Measurements from ENCODE around the gene CBX5. TPM values are rescaled to one million over a fixed set of nuclear protein-coding genes. Genes with fewer than 3 reads are reported as not detected.
A peak's percentile ranks its signal among the peaks of the same experiment; 100 is the strongest.
"Not testable (repeated sequence)": the region's sequence is repeated elsewhere in the genome, so short reads cannot be mapped to it uniquely, and the experiment has no call there.

Gene CBX5
- polyA plus RNA-seq, 1 experiment, result 14.3 TPM

DNA sequence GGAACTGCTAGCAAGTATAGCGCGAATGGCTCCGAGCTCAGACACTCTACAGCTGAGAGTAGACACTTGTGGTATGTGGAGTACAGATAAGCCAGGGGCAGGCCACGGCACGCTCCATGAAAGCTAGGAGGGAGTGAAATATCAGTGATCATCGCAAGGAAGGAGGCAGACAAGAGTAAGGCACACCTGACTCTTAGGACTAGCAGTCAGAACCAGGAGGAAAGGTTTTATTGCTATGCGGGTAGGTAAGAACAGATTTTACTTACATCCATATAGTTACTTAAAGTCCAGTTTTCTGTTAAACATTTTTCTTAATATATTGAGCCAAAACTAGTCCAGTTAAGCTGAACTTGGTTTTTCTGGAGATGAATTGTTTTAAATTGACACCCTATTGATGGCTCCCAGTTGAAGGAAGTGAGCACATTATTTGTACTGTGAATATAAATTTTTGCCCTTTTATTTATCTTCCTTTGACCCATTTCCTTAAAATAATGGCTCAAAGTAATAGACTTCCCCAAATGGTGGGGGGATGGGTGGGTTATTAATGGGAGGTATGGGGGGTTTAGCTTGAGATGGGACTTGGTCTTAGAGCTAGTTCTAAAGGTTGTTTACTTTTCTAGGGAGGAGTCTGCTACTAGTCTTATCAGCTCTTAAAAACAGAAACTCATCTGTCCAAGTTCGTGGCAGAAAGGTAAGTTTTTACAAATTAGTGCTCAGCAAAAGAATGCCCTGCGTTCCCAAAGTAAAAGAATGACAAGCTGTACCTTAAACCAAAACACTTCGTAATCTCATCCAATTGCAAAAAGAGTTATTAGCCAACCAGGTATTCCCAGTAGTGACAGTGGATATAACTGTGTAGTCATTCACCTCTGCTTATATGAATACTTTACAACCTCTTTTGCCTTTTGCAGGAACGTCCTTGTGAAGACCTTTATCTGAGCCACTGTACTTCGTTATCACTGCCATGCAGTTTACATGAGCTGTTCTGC lies 6.4 kb upstream of the CBX5 start:
- TF ChIP-seq, protein P1, sequence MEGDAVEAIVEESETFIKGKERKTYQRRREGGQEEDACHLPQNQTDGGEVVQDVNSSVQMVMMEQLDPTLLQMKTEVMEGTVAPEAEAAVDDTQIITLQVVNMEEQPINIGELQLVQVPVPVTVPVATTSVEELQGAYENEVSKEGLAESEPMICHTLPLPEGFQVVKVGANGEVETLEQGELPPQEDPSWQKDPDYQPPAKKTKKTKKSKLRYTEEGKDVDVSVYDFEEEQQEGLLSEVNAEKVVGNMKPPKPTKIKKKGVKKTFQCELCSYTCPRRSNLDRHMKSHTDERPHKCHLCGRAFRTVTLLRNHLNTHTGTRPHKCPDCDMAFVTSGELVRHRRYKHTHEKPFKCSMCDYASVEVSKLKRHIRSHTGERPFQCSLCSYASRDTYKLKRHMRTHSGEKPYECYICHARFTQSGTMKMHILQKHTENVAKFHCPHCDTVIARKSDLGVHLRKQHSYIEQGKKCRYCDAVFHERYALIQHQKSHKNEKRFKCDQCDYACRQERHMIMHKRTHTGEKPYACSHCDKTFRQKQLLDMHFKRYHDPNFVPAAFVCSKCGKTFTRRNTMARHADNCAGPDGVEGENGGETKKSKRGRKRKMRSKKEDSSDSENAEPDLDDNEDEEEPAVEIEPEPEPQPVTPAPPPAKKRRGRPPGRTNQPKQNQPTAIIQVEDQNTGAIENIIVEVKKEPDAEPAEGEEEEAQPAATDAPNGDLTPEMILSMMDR (IDR thresholded peaks at IDR 0.05; ENCODE audit: insufficient read depth, low read depth, low read length), result no peak
- no peak for DNase-seq (ENCODE audit: low read depth)
- ChIA-PET POLR2A (interaction anchor here (0.5 to 0.6 kb wide), 3 partner anchors 39 to 194 kb away, joined by 5 to 9 read pairs (median 6); partner anchors contain the start of gene COPZ1), CTCF (interaction anchor here (0.6 to 3.6 kb wide), 19 partner anchors 8 to 113 kb away, joined by 3 to 15 read pairs (median 6); partner anchors contain the start of genes COPZ1 and NFE2)
- Histone ChIP-seq H3K36me3 (ENCODE audit: control insufficient read depth, insufficient read depth, low read length) (peaks cover 19% of the 10 kb centered on the region), H3K4me3 (ENCODE audit: low read depth, low read length) (no peak overlapping the region), H3K27me3 (ENCODE audit: control insufficient read depth, insufficient read depth, low read length) (no peaks in the 10 kb centered on the region)

- TF ChIP-seq, protein P1 (IDR thresholded peaks at IDR 0.05; ENCODE audit: insufficient read depth, low read depth, low read length), result peak; percentile 41; the same call in 1 of the 2 replicates
- no peak for DNase-seq (ENCODE audit: low read depth)
- Histone ChIP-seq H3K4me3 (ENCODE audit: low read depth, low read length) (no peak overlapping the region), H3K27me3 (ENCODE audit: control insufficient read depth, insufficient read depth, low read length) (no peaks in the 10 kb centered on the region), H3K36me3 (ENCODE audit: control insufficient read depth, insufficient read depth, low read length) (peaks cover 19% of the 10 kb centered on the region)
- ChIA-PET POLR2A (no interaction called here), CTCF (interaction anchor here (0.9 to 3.6 kb wide), 20 partner anchors 9 to 114 kb away, joined by 3 to 15 read pairs (median 6); partner anchors contain the start of gene COPZ1)
These were observed 5.5 kb upstream of the CBX5 start for GRCh38 chr12:54285150-54286041.

GRCh38 chr12:54284070-54284780 lies 4.3 kb upstream of the CBX5 start:
- H3K4me3 ChIP-seq (ENCODE audit: low read depth, low read length); DNase-seq (ENCODE audit: low read depth); H3K27me3 ChIP-seq (ENCODE audit: control insufficient read depth, insufficient read depth, low read length): not testable (repeated sequence)
- ChIA-PET CTCF (interaction anchor here (0.9 to 3.6 kb wide), 14 partner anchors 10 to 95 kb away, joined by 3 to 14 read pairs (median 4); no protein-coding TSS in a partner anchor), POLR2A (interaction anchor here (0.5 to 0.6 kb wide), 2 partner anchors 24 to 84 kb away, joined by 7 to 15 read pairs; no protein-coding TSS in a partner anchor)
- H3K36me3 ChIP-seq (ENCODE audit: control insufficient read depth, insufficient read depth, low read length), result peaks cover 19% of the 10 kb centered on the region

DNA sequence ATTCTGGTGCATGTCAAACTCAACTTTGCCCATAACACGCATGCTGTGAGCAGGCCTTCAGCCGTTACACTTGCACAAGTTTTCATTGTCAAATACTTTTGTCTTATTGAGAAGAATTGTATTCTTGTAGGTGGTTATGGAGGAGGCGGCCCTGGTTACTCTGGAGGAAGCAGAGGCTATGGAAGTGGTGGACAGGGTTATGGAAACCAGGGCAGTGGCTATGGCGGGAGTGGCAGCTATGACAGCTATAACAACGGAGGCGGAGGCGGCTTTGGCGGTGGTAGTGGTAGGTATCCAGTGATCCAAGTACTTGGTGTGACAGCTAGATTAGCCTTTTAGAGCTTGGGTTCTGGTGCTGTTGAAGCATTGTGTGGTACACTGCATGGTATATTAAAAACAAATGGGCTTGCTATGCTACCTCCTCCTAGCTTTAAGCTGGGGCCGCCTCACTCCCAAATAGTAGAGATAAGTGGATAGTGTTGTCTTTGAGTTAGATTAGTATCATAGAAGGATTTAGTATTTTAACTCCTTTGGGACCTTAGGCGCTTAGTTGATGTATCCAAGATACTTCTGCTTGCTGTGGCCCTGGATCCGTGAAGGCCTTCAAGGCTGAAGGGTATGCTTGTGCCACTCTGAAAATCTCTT lies 3.1 kb upstream of the CBX5 start:
- TF ChIP-seq, protein P1 (IDR thresholded peaks at IDR 0.05; ENCODE audit: insufficient read depth, low read depth, low read length), result no peak
- Histone ChIP-seq H3K36me3 (ENCODE audit: control insufficient read depth, insufficient read depth, low read length) (peaks cover 17% of the 10 kb centered on the region), H3K4me3 (ENCODE audit: low read depth, low read length) (peak overlapping the region; percentile 94), H3K27me3 (ENCODE audit: control insufficient read depth, insufficient read depth, low read length) (no peaks in the 10 kb centered on the region)
- DNase-seq (ENCODE audit: low read depth), result no peak
- ChIA-PET CTCF (interaction anchor here (0.6 to 3.6 kb wide), 9 partner anchors 11 to 96 kb away, joined by 3 to 14 read pairs (median 4); no protein-coding TSS in a partner anchor), POLR2A (no interaction called here)

DNA sequence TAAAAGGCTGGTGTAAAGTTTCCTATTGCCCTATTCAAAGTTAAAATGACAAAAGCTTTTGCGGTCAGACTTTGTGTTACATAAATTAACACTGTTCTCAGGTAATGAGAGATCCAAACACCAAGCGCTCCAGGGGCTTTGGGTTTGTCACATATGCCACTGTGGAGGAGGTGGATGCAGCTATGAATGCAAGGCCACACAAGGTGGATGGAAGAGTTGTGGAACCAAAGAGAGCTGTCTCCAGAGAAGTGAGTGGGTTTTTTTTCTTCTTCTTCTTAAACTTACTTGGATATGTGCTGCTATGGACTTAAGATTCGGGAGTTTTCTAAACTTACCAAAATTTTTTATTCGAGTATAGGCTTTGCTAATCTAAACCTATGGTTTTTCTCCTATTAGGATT lies 1.8 kb upstream of the CBX5 start:
- Histone ChIP-seq H3K4me3 (ENCODE audit: low read depth, low read length) (peak overlapping the region; percentile 94), H3K36me3 (ENCODE audit: control insufficient read depth, insufficient read depth, low read length) (peaks cover 11% of the 10 kb centered on the region)
- ChIA-PET POLR2A (interaction anchor here (1.5 kb wide), 1 partner anchor 19 kb away, joined by 3 read pairs; no protein-coding TSS in a partner anchor), CTCF (interaction anchor here (0.9 to 1.3 kb wide), 6 partner anchors 10 to 87 kb away, joined by 3 to 8 read pairs (median 3); no protein-coding TSS in a partner anchor)
- H3K27me3 ChIP-seq (ENCODE audit: control insufficient read depth, insufficient read depth, low read length); DNase-seq (ENCODE audit: low read depth): not testable (repeated sequence)

DNA sequence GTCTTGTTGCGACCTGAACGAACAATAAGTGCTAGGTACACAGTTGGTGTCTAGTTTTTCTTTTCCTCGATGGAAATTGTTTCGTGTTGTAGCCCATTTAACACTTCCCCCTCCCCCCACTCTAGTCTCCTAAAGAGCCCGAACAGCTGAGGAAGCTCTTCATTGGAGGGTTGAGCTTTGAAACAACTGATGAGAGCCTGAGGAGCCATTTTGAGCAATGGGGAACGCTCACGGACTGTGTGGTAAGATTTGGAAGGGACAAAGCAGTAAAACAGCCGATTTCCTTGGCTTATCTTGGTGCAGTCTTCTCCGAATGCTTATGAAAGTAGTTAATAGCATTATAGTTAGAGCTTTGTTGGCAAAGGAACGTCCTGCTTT lies 1.3 kb upstream of the CBX5 start:
- not testable (repeated sequence) for DNase-seq (ENCODE audit: low read depth); H3K27me3 ChIP-seq (ENCODE audit: control insufficient read depth, insufficient read depth, low read length); H3K36me3 ChIP-seq (ENCODE audit: control insufficient read depth, insufficient read depth, low read length)
- POLR2A ChIA-PET, result interaction anchor here (1.5 kb wide), 1 partner anchor 19 kb away, joined by 3 read pairs; no protein-coding TSS in a partner anchor
- H3K4me3 ChIP-seq (ENCODE audit: low read depth, low read length), result peak overlapping the region; percentile 94
- CTCF ChIA-PET, result interaction anchor here (0.9 to 1.3 kb wide), 6 partner anchors 10 to 87 kb away, joined by 3 to 8 read pairs (median 3); no protein-coding TSS in a partner anchor

All from BJ (cell line).